DOHH2 (cell line): ENCODE results near the gene CCDC40.

Source experiments
- H3F3A ChIP-seq: fragments of 200-600 bp; sonication (generic), shearing (Covaris generic); 2 replicates; pipeline ENCODE4 v1.6.0; 2016; ENCODE audit warnings: antibody characterized with exemption, mild to moderate bottlenecking; ENCODE audit not compliant: control insufficient read depth, insufficient read depth
- H3K27ac ChIP-seq: fragments of 200-600 bp; sonication (generic); 2 replicates; pipeline ENCODE4 v1.5.1; 2014; ENCODE audit warnings: low read depth, mild to moderate bottlenecking, low read length, moderate library complexity
- H3K27me3 ChIP-seq: fragments of 200-600 bp; sonication (generic); 2 replicates; pipeline ENCODE4 v1.6.1; 2014; ENCODE audit warnings: mild to moderate bottlenecking, low read length, mixed read lengths; ENCODE audit not compliant: control insufficient read depth
- H3K36me3 ChIP-seq: fragments of 200-600 bp; sonication (generic); 2 replicates; pipeline ENCODE4 v1.6.1; 2014; ENCODE audit warnings: mild to moderate bottlenecking, low read length, moderate library complexity, mixed read lengths; ENCODE audit not compliant: control insufficient read depth
- H3K4me1 ChIP-seq: fragments of 200-600 bp; sonication (generic); 2 replicates; pipeline ENCODE4 v1.6.1; 2014; ENCODE audit warnings: mild to moderate bottlenecking, low read length, mixed read lengths; ENCODE audit not compliant: control insufficient read depth
- H3K4me2 ChIP-seq: fragments of 200-600 bp; sonication (generic); 2 replicates; pipeline ENCODE4 v1.6.0; 2014; ENCODE audit warnings: mild to moderate bottlenecking, low read length, moderate library complexity
- H3K4me3 ChIP-seq: fragments of 200-600 bp; sonication (generic); 2 replicates; pipeline ENCODE4 v1.5.1; 2014; ENCODE audit warnings: mild to moderate bottlenecking, low read length, mixed read lengths
- H3K79me2 ChIP-seq: fragments of 200-600 bp; sonication (generic); 2 replicates; pipeline ENCODE4 v1.6.1; 2014; ENCODE audit warnings: mild to moderate bottlenecking, low read length, mixed read lengths; ENCODE audit not compliant: control insufficient read depth
- H3K9me2 ChIP-seq: fragments of 200-600 bp; sonication (generic); replicated peaks from 2 replicates; pipeline ENCODE4 v1.6.1; 2014; ENCODE audit warnings: mild to moderate bottlenecking, low read length, mixed read lengths; ENCODE audit not compliant: control insufficient read depth
- H3K9me3 ChIP-seq: fragments of 200-600 bp; sonication (generic); 2 replicates; pipeline ENCODE4 v1.6.1; 2014; ENCODE audit warnings: antibody characterized with exemption, low read length, mixed read lengths; ENCODE audit not compliant: control insufficient read depth, insufficient read depth
- H4K20me1 ChIP-seq: fragments of 200-600 bp; sonication (generic); 2 replicates; pipeline ENCODE4 v1.6.0; 2014; ENCODE audit warnings: low read depth, mild to moderate bottlenecking, antibody characterized with exemption, low read length, moderate library complexity; ENCODE audit not compliant: control insufficient read depth, insufficient read depth
- EZH2phosphoT487 ChIP-seq: fragments of 200-600 bp; sonication (generic); IDR thresholded peaks from 2 replicates; pipeline ENCODE4 v1.6.1; 2017; ENCODE audit warnings: borderline replicate concordance, mild to moderate bottlenecking, antibody characterized with exemption, low read length, moderate library complexity, mixed read lengths
- TF ChIP-seq, protein P1 (sequence below): fragments of 200-600 bp; sonication (generic); IDR thresholded peaks from one replicate; pipeline ENCODE4 v1.5.1; 2014; ENCODE audit warnings: antibody characterized with exemption, mild to moderate bottlenecking, low read depth, low read length; ENCODE audit not compliant: poor library complexity, severe bottlenecking

CCDC40 gene

GRCh38 chr17:80126449-80126715, 89.9 kb downstream of the CCDC40 start:
- Histone ChIP-seq H3K79me2 (no peaks in the 10 kb centered on the region), H3K9me3 (no peaks in the 10 kb centered on the region), H3F3A (peaks cover 7% of the 10 kb centered on the region), H3K4me3 (no peak overlapping the region), H3K4me1 (no peaks in the 10 kb centered on the region), H3K36me3 (no peaks in the 10 kb centered on the region), H3K27me3 (peaks cover 11% of the 10 kb centered on the region; the same call in 1 of the 2 replicates), H3K4me2 (no peak overlapping the region), H3K27ac (no peak overlapping the region), H4K20me1 (no peaks in the 10 kb centered on the region; the same call in 1 of the 2 replicates), H3K9me2 (no peaks in the 10 kb centered on the region)
- TF ChIP-seq EZH2phosphoT487: no peak
- TF ChIP-seq, protein P1, sequence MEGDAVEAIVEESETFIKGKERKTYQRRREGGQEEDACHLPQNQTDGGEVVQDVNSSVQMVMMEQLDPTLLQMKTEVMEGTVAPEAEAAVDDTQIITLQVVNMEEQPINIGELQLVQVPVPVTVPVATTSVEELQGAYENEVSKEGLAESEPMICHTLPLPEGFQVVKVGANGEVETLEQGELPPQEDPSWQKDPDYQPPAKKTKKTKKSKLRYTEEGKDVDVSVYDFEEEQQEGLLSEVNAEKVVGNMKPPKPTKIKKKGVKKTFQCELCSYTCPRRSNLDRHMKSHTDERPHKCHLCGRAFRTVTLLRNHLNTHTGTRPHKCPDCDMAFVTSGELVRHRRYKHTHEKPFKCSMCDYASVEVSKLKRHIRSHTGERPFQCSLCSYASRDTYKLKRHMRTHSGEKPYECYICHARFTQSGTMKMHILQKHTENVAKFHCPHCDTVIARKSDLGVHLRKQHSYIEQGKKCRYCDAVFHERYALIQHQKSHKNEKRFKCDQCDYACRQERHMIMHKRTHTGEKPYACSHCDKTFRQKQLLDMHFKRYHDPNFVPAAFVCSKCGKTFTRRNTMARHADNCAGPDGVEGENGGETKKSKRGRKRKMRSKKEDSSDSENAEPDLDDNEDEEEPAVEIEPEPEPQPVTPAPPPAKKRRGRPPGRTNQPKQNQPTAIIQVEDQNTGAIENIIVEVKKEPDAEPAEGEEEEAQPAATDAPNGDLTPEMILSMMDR: no peak

GRCh38 chr17:80129006-80129565, 92.6 kb downstream of the CCDC40 start:
- TF ChIP-seq, protein P1: no peak
- no peak for TF ChIP-seq EZH2phosphoT487
- Histone ChIP-seq H4K20me1 (no peaks in the 10 kb centered on the region; the same call in 1 of the 2 replicates), H3K9me3 (no peaks in the 10 kb centered on the region), H3K27ac (no peak overlapping the region), H3K4me3 (no peak overlapping the region), H3K27me3 (peaks cover 11% of the 10 kb centered on the region; the same call in 1 of the 2 replicates), H3K4me2 (no peak overlapping the region), H3K4me1 (no peaks in the 10 kb centered on the region), H3F3A (peaks cover 12% of the 10 kb centered on the region), H3K79me2 (no peaks in the 10 kb centered on the region), H3K9me2 (no peaks in the 10 kb centered on the region), H3K36me3 (peaks cover 13% of the 10 kb centered on the region)

- Histone ChIP-seq H3K27ac (no peak overlapping the region), H3K27me3 (peaks cover 11% of the 10 kb centered on the region; the same call in 1 of the 2 replicates)
- TF ChIP-seq, protein P1: no peak
- TF ChIP-seq EZH2phosphoT487: no peak
Measured at GRCh38 chr17:80130992-80131391, 94.5 kb downstream of the CCDC40 start.

More at GRCh38 chr17:80130992-80131391, 94.5 kb downstream of the CCDC40 start:
- H3K9me2 ChIP-seq: no peaks in the 10 kb centered on the region
- no peak overlapping the region for H3K4me2 ChIP-seq
- no peaks in the 10 kb centered on the region for H3K79me2 ChIP-seq
- H3K9me3 ChIP-seq: no peaks in the 10 kb centered on the region
- H3F3A ChIP-seq: peaks cover 12% of the 10 kb centered on the region
- H3K36me3 ChIP-seq: peaks cover 31% of the 10 kb centered on the region
- H3K4me1 ChIP-seq: no peaks in the 10 kb centered on the region
- H3K4me3 ChIP-seq: no peak overlapping the region
- no peaks in the 10 kb centered on the region; the same call in 1 of the 2 replicates for H4K20me1 ChIP-seq
